HepG2 (cell line): ENCODE data around the gene SESN2.

Experiments
- ZBTB7A ChIP-seq: sonication (generic); formaldehyde crosslinking; IDR thresholded peaks from 2 replicates; pipeline ENCODE4 v1.8.0; 2022; ENCODE audit warnings: mild to moderate bottlenecking, missing genetic modification reagents
- ZNF354B ChIP-seq: sonication (generic); formaldehyde crosslinking; IDR thresholded peaks from 2 replicates; pipeline ENCODE4 v1.8.0; 2022; ENCODE audit warnings: mild to moderate bottlenecking, missing genetic modification reagents
- TF ChIP-seq, protein P1 (sequence below): sonication (generic); formaldehyde crosslinking; IDR thresholded peaks from 2 replicates; pipeline ENCODE4 v1.5.0; 2020; ENCODE audit warnings: mild to moderate bottlenecking, missing genetic modification reagents, moderate library complexity

- TF ChIP-seq ZNF354B (CRISPR knock-in tag) (no peak), ZBTB7A (CRISPR knock-in tag) (no peak)
- TF ChIP-seq, protein P1, sequence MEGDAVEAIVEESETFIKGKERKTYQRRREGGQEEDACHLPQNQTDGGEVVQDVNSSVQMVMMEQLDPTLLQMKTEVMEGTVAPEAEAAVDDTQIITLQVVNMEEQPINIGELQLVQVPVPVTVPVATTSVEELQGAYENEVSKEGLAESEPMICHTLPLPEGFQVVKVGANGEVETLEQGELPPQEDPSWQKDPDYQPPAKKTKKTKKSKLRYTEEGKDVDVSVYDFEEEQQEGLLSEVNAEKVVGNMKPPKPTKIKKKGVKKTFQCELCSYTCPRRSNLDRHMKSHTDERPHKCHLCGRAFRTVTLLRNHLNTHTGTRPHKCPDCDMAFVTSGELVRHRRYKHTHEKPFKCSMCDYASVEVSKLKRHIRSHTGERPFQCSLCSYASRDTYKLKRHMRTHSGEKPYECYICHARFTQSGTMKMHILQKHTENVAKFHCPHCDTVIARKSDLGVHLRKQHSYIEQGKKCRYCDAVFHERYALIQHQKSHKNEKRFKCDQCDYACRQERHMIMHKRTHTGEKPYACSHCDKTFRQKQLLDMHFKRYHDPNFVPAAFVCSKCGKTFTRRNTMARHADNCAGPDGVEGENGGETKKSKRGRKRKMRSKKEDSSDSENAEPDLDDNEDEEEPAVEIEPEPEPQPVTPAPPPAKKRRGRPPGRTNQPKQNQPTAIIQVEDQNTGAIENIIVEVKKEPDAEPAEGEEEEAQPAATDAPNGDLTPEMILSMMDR (CRISPR knock-in tag): no peak
Measured at GRCh38 chr1:28308750-28309149, 49.4 kb downstream of the SESN2 start.
